CD14-positive monocyte (primary cell): ENCODE measurements around the gene TBC1D9B. TPM values are rescaled to one million over a fixed set of nuclear protein-coding genes. Genes with fewer than 3 reads are reported as not detected.

ENCODE experiments used
- DNase-seq, 3 donors: peaks; one replicate each; pipeline ENCODE4 v3.0.0-alpha.2; 2011 to 2022
- H2AFZ ChIP-seq: 2 replicates; pipeline ENCODE4 v1.6.0; 2012; ENCODE audit warnings: mild to moderate bottlenecking, low read depth, low read length, inconsistent platforms; ENCODE audit not compliant: insufficient read depth, poor library complexity, severe bottlenecking
- H3K27ac ChIP-seq, 2 donors: 1 replicate in 1 of 2; 2 replicates in 1 of 2; pipeline ENCODE4 v1.5.1; 2012 to 2013; ENCODE audit warnings: low read length in 2 of 2, control low read depth in 1 of 2, inconsistent platforms in 1 of 2, low read depth in 1 of 2, mild to moderate bottlenecking in 1 of 2
- H3K27me3 ChIP-seq, 2 donors: one replicate each; pipeline versions ENCODE4 v1.6.0 to v1.6.1; 2011 to 2013; ENCODE audit warnings: low read length in 2 of 2; ENCODE audit not compliant: control insufficient read depth in 2 of 2, insufficient read depth in 2 of 2
- H3K36me3 ChIP-seq, 2 donors: replicated peaks in 1 of 2; 1 replicate in 1 of 2; 2 replicates in 1 of 2; pipeline versions ENCODE4 v1.5.1 to v1.6.1; 2012 to 2013; ENCODE audit warnings: low read length in 2 of 2, control low read depth in 1 of 2, inconsistent platforms in 1 of 2, mild to moderate bottlenecking in 1 of 2; ENCODE audit not compliant: insufficient read depth in 2 of 2, control insufficient read depth in 1 of 2
- H3K4me1 ChIP-seq, 2 donors: 1 replicate in 1 of 2; 2 replicates in 1 of 2; pipeline versions ENCODE4 v1.5.1 to v1.6.1; 2012 to 2013; ENCODE audit warnings: low read length in 2 of 2, control low read depth in 1 of 2, inconsistent platforms in 1 of 2, mild to moderate bottlenecking in 1 of 2, moderate library complexity in 1 of 2; ENCODE audit not compliant: insufficient read depth in 2 of 2, control insufficient read depth in 1 of 2
- H3K4me2 ChIP-seq: replicated peaks from 2 replicates; pipeline ENCODE3; 2012; ENCODE audit warnings: low read length, moderate library complexity, mild to moderate bottlenecking; ENCODE audit not compliant: poor library complexity, severe bottlenecking; ENCODE audit errors: extremely low read depth
- H3K4me3 ChIP-seq, 3 experiments: fragments of 200-600 bp in 1 of 3; sonication (generic) in 1 of 3; replicated peaks in 1 of 3; 1 replicate in 2 of 3; 2 replicates in 1 of 3; pipeline ENCODE4 v1.5.1; 2011 to 2013; ENCODE audit warnings: low read length in 3 of 3, mild to moderate bottlenecking in 3 of 3, control low read depth in 2 of 3, low read depth in 2 of 3, inconsistent platforms in 1 of 3, moderate library complexity in 1 of 3
- H3K79me2 ChIP-seq: 2 replicates; pipeline ENCODE4 v1.6.0; 2012; ENCODE audit warnings: mild to moderate bottlenecking, control low read depth, inconsistent platforms, low read length, moderate library complexity; ENCODE audit not compliant: insufficient read depth
- H3K9ac ChIP-seq: 2 replicates; pipeline ENCODE4 v1.6.0; 2017; ENCODE audit warnings: low read length, mild to moderate bottlenecking; ENCODE audit not compliant: insufficient read depth, poor library complexity, severe bottlenecking
- H3K9me3 ChIP-seq, 2 donors: replicated peaks in 1 of 2; 1 replicate in 1 of 2; 2 replicates in 1 of 2; pipeline versions ENCODE4 v1.5.1 to v1.6.1; 2012 to 2013; ENCODE audit warnings: low read length in 2 of 2, control low read depth in 1 of 2; ENCODE audit not compliant: control insufficient read depth in 1 of 2, insufficient read depth in 1 of 2
- H4K20me1 ChIP-seq: 2 replicates; pipeline ENCODE4 v1.6.0; 2012; ENCODE audit warnings: mild to moderate bottlenecking, low read length, control low read depth, moderate library complexity; ENCODE audit not compliant: insufficient read depth
- H3K27ac Mint-ChIP-seq, 7 donors: one replicate each; pipeline ENCODE4 v1.8.0; 2020; ENCODE audit warnings: mild to moderate bottlenecking in 7 of 7, mixed read lengths in 7 of 7, moderate library complexity in 6 of 7, inconsistent platforms in 2 of 7
- H3K27me3 Mint-ChIP-seq, 3 donors: one replicate each; pipeline ENCODE4 v1.8.0; 2021 to 2022; ENCODE audit warnings: low read depth in 3 of 3, mild to moderate bottlenecking in 3 of 3, mixed read lengths in 3 of 3, moderate library complexity in 3 of 3, inconsistent platforms in 1 of 3
- H3K36me3 Mint-ChIP-seq, 2 donors: one replicate each; pipeline ENCODE4 v1.8.0; 2020; ENCODE audit warnings: mixed read lengths in 2 of 2, inconsistent platforms in 1 of 2, mild to moderate bottlenecking in 1 of 2
- H3K4me1 Mint-ChIP-seq: one replicate; pipeline ENCODE4 v1.8.0; 2020; ENCODE audit warnings: mild to moderate bottlenecking, mixed read lengths
- H3K4me3 Mint-ChIP-seq, 2 donors: one replicate each; pipeline ENCODE4 v1.8.0; 2020; ENCODE audit warnings: mild to moderate bottlenecking in 2 of 2, mixed read lengths in 2 of 2, moderate library complexity in 1 of 2
- H3K9me3 Mint-ChIP-seq, 7 donors: one replicate each; pipeline ENCODE4 v1.8.0; 2020 to 2022; ENCODE audit warnings: mixed read lengths in 7 of 7, mild to moderate bottlenecking in 6 of 7, moderate library complexity in 6 of 7, inconsistent platforms in 2 of 7
- WGBS: methylation state at CpG from one replicate; pipeline ENCODE4 v1.1.5; 2013; ENCODE audit warnings: missing lambda C conversion rate; ENCODE audit not compliant: insufficient coverage; 5-methylcytosine and 5-hydroxymethylcytosine counted together
- intact Hi-C, 2 donors: fragments of 100-400 bp; cut with micrococcal nuclease; formaldehyde crosslinking; loops; one replicate each; pipeline versions ENCODE4 v1.15.0 to v1.15.1; 2023
- polyA plus RNA-seq, 3 donors: library from polyadenylated mRNA; depleted of rRNA in 1 of 3; unstranded in 2 of 3; stranded (reverse) in 1 of 3; fragments of 300-500 nt in 2 of 3; fragments of >200 nt in 1 of 3; fragmentation: Illumina TruSeq in 2 of 3; gene quantifications; 1 replicate in 2 of 3; 2 replicates in 1 of 3; pipeline ENCODE4 v1.2.3, GENCODE V29; 2012 to 2021
- TF ChIP-seq, protein P1 (sequence below): fragments of 200-600 bp; IDR thresholded peaks from one replicate; pipeline ENCODE4 v1.8.0; 2022; ENCODE audit warnings: antibody characterized with exemption, mild to moderate bottlenecking

Gene TBC1D9B
- polyA plus RNA-seq, 3 donors: 13.4 to 116 (median 26.3) TPM

DNA sequence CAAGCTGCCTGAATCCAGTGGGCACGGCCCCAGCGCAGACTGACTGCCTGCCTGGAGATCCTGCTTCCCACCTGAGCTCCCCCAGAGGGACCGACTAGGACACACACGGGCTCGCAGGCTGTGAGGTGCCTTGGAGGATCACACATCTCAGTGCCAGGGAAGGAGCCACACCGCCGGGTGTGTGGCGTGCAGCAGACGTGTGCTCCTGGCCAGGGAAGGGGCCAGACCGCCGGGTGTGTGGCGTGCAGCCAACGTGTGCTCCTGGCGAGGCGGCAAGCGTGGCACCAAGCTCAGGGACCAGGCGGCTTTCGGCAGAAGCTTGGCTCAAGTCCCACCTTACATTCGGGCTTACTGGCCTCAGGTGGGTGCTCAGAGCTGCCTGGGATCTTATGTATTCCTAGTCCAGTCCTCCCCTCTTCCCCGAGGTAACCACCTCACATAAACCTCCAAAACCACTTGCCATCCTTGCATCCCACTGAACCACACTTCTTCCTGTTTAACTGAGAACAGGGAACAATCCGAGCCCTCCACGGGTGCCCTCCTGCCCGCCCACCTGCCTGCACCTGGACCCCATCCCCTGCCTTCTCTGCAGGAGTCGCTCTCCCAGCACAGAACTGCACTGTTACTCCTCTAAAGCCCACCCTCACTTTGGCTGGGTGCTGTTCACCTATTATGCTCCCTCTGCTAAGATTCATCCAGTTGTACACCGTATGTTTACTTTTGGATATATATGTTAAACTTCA lies 26.7 kb downstream of the TBC1D9B start:
- peaks cover 22 to 37% (median 29%) of the 10 kb centered on the region in 7 donors for H3K9me3 Mint-ChIP-seq
- H3K27me3 Mint-ChIP-seq: peaks cover 0 to 1% (median 0%) of the 10 kb centered on the region in 3 donors
- WGBS: 89% methylated on average over 24 of the region's 25 CpGs
- Histone ChIP-seq H3K4me3 (no peak overlapping the region), H3K27ac (no peak overlapping the region), H3K9ac (no peak overlapping the region), H2AFZ (no peak overlapping the region), H3K4me1 (peaks cover 9 to 10% of the 10 kb centered on the region in 2 donors), H3K36me3 (peaks cover 57 to 86% of the 10 kb centered on the region in 2 donors), H4K20me1 (no peaks in the 10 kb centered on the region), H3K27me3 (no peaks in the 10 kb centered on the region), H3K79me2 (no peaks in the 10 kb centered on the region), H3K9me3 (peaks cover 26 to 30% of the 10 kb centered on the region in 2 donors), H3K4me2 (no peak overlapping the region)
- DNase-seq: no peak
- peak overlapping the region in 2 of 7 donors; percentile 8 to 48 for H3K27ac Mint-ChIP-seq
- TF ChIP-seq, protein P1, sequence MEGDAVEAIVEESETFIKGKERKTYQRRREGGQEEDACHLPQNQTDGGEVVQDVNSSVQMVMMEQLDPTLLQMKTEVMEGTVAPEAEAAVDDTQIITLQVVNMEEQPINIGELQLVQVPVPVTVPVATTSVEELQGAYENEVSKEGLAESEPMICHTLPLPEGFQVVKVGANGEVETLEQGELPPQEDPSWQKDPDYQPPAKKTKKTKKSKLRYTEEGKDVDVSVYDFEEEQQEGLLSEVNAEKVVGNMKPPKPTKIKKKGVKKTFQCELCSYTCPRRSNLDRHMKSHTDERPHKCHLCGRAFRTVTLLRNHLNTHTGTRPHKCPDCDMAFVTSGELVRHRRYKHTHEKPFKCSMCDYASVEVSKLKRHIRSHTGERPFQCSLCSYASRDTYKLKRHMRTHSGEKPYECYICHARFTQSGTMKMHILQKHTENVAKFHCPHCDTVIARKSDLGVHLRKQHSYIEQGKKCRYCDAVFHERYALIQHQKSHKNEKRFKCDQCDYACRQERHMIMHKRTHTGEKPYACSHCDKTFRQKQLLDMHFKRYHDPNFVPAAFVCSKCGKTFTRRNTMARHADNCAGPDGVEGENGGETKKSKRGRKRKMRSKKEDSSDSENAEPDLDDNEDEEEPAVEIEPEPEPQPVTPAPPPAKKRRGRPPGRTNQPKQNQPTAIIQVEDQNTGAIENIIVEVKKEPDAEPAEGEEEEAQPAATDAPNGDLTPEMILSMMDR: no peak
- H3K4me3 Mint-ChIP-seq: no peak overlapping the region
- H3K36me3 Mint-ChIP-seq: peaks cover 64 to 83% of the 10 kb centered on the region in 2 donors
- intact Hi-C loops: no loop called here
- peaks cover 9% of the 10 kb centered on the region for H3K4me1 Mint-ChIP-seq

DNA sequence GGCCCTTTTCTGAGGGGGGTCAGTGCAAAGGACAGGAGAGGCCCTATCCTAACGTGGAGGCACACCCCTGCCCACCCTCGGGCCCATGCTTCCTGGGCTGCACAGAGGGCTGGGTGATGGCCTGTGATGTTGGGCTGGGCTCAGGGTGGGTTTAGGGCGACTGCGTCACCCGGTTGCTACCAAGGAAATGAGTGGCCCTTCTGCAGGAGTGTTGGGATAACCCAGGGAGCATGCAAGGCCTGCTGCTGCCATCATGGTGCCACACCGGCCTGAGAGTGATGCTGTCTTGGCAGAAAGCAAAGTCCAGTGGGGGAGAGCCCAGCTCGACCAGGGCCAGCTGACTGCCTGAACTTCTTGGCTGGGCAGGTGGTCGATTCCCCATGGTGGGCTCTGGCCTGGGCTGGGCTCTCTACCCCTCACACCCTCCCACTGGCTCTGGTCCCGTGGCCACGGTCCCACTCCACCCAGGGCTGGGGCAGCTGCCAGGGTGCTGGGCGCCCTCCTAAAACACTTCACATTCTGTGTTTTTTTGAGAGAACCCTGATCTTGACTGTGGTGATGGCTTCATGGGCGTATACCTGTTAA lies 27.5 kb downstream of the TBC1D9B start:
- peaks cover 57 to 86% of the 10 kb centered on the region in 2 donors for H3K36me3 ChIP-seq
- TF ChIP-seq, protein P1: no peak
- no peak for DNase-seq
- H3K4me1 ChIP-seq: peaks cover 9 to 10% of the 10 kb centered on the region in 2 donors
- no peaks in the 10 kb centered on the region for H4K20me1 ChIP-seq
- H3K27me3 ChIP-seq: no peaks in the 10 kb centered on the region
- H3K27ac ChIP-seq: no peak overlapping the region
- Mint-ChIP-seq H3K27me3 (peaks cover 0 to 1% (median 0%) of the 10 kb centered on the region in 3 donors), H3K9me3 (peaks cover 20 to 29% (median 27%) of the 10 kb centered on the region in 7 donors), H3K4me1 (peaks cover 9% of the 10 kb centered on the region), H3K27ac (peak overlapping the region in 1 of 7 donors; percentile 8), H3K36me3 (peaks cover 63 to 83% of the 10 kb centered on the region in 2 donors), H3K4me3 (no peak overlapping the region)
- no peak overlapping the region for H2AFZ ChIP-seq
- no peak overlapping the region for H3K4me3 ChIP-seq
- no peak overlapping the region for H3K4me2 ChIP-seq
- no peak overlapping the region for H3K9ac ChIP-seq
- intact Hi-C loops: no loop called here
- no peaks in the 10 kb centered on the region for H3K79me2 ChIP-seq
- 96% methylated on average over 8 of the region's 12 CpGs for WGBS
- peaks cover 23 to 26% of the 10 kb centered on the region in 2 donors for H3K9me3 ChIP-seq
